ENCODE measurements around the gene FBN1. TPM values are rescaled to one million over a fixed set of nuclear protein-coding genes. Genes with fewer than 3 reads are reported as not detected.
A peak's percentile ranks its signal among the peaks of the same experiment; 100 is the strongest.

FBN1 gene
- total RNA-seq, 4 donors from 2014 or later = 13.0 to 28.0 (median 20.9) TPM

DNA sequence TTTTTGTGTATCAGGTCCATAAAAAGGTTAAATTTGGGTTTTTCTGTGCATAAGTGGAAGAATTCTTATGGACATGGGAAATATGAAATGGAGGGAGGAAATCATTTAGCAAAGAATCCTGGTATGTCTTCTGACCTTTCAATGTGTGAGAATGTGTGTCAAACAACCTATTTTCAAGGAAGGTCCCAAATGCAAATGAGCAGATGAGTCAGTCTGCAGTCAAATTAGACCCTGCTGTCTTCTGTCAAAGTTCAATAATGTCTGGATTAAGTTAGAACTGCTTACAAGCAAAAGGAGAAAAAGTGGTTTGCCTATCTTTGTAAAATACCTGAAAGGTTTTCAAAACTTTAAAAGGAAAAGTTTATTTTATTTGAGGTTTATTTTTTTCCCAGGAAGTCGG, 15.3 kb downstream of the FBN1 start:
- no peak for TF ChIP-seq POLR2A (IDR thresholded peaks at IDR 0.05)
- TF ChIP-seq, protein P1, sequence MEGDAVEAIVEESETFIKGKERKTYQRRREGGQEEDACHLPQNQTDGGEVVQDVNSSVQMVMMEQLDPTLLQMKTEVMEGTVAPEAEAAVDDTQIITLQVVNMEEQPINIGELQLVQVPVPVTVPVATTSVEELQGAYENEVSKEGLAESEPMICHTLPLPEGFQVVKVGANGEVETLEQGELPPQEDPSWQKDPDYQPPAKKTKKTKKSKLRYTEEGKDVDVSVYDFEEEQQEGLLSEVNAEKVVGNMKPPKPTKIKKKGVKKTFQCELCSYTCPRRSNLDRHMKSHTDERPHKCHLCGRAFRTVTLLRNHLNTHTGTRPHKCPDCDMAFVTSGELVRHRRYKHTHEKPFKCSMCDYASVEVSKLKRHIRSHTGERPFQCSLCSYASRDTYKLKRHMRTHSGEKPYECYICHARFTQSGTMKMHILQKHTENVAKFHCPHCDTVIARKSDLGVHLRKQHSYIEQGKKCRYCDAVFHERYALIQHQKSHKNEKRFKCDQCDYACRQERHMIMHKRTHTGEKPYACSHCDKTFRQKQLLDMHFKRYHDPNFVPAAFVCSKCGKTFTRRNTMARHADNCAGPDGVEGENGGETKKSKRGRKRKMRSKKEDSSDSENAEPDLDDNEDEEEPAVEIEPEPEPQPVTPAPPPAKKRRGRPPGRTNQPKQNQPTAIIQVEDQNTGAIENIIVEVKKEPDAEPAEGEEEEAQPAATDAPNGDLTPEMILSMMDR (IDR thresholded peaks at IDR 0.05 in 4 of 5, conservative IDR thresholded peaks at IDR 0.05 in 1 of 5) = no peak
- Histone ChIP-seq H3K9me3 (no peaks in the 10 kb centered on the region), H3K27ac (no peak overlapping the region), H3K36me3 (no peaks in the 10 kb centered on the region), H3K4me1 (peaks cover 4 to 14% of the 10 kb centered on the region in 2 donors), H3K4me3 (no peak overlapping the region), H3K27me3 (no peaks in the 10 kb centered on the region)
- intact Hi-C loops (cut with DNase I; ENCODE audit: low total_unique reads) (no loop called here), in situ Hi-C loops (cut with MboI; ENCODE audit: low sequenced_read_pairs in 4 of 4) (loop anchor here in 2 of 4 donors (25.0 kb wide), 1 partner anchor 268 kb away; no protein-coding TSS in a partner anchor)
- DNase-seq (no peak), ATAC-seq (no peak)

DNA sequence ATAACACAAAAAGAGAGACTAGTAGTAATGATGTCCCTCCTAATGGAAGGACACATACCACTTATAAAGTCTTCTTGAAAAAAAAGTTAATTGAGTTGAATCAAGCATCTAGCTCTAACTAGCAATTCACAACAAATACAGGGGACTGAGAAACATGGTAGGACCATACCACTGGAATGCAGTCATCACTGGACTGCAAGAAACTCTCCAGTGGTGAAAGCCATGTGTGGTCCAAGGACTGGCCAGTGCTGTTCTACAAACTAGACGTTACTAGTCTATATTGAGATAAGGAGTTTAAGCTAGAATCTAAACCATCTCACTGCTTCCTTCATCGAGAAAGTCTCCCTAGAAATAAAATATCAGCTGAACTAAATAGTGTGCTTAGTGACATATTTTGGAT, 16.7 kb downstream of the FBN1 start:
- Histone ChIP-seq H3K4me3 (no peak overlapping the region), H3K9me3 (no peaks in the 10 kb centered on the region), H3K4me1 (peaks cover 4 to 14% of the 10 kb centered on the region in 2 donors), H3K36me3 (no peaks in the 10 kb centered on the region), H3K27me3 (no peaks in the 10 kb centered on the region), H3K27ac (no peak overlapping the region)
- TF ChIP-seq POLR2A (IDR thresholded peaks at IDR 0.05) = no peak
- TF ChIP-seq, protein P1 (IDR thresholded peaks at IDR 0.05 in 4 of 5, conservative IDR thresholded peaks at IDR 0.05 in 1 of 5) = no peak
- intact Hi-C loops (cut with DNase I; ENCODE audit: low total_unique reads) = no loop called here
- no peak for DNase-seq
- no peak for ATAC-seq
- in situ Hi-C loops (cut with MboI; ENCODE audit: low sequenced_read_pairs in 4 of 4) = loop anchor here in 2 of 4 donors (25.0 kb wide), 1 partner anchor 267 kb away; no protein-coding TSS in a partner anchor

- Histone ChIP-seq H3K9me3 (no peaks in the 10 kb centered on the region), H3K27ac (peak overlapping the region in 2 of 4 donors; percentile 37 to 61), H3K4me3 (no peak overlapping the region), H3K36me3 (no peaks in the 10 kb centered on the region), H3K4me1 (peaks cover 4 to 14% of the 10 kb centered on the region in 2 donors), H3K27me3 (no peaks in the 10 kb centered on the region)
- ATAC-seq = peak; percentile 69 to 75
- intact Hi-C loops (cut with DNase I; ENCODE audit: low total_unique reads) (no loop called here), in situ Hi-C loops (cut with MboI; ENCODE audit: low sequenced_read_pairs in 4 of 4) (loop anchor here in 2 of 4 donors (25.0 kb wide), 1 partner anchor 265 kb away; no protein-coding TSS in a partner anchor)
- TF ChIP-seq, protein P1 (IDR thresholded peaks at IDR 0.05 in 4 of 5, conservative IDR thresholded peaks at IDR 0.05 in 1 of 5) = no peak
- TF ChIP-seq POLR2A (IDR thresholded peaks at IDR 0.05) = no peak
- no peak for DNase-seq
Measured at GRCh38 chr15:48627260-48627940, 18.1 kb downstream of the FBN1 start.

DNA sequence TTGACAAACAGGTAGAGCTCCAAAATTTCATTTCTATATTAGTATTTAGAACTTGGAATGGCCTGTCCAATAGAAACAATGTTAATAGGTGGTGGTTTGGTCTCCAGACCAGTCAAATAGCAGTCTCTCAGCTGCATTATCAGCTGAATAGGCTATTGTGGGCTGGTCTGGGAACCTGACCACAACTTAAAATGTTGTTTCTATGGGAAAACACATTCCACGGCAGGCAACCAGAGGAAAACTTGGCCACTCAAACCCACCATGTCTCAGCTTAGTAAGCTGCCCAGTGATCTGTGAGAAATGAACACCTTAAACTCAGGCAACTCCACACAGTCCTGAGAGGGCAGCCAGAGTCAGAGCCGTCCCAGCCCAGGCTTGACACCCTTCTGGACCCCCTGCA, 20.4 kb downstream of the FBN1 start:
- Histone ChIP-seq H3K27ac (no peak overlapping the region), H3K9me3 (no peaks in the 10 kb centered on the region), H3K4me1 (peaks cover 4 to 14% of the 10 kb centered on the region in 2 donors), H3K4me3 (no peak overlapping the region), H3K27me3 (no peaks in the 10 kb centered on the region), H3K36me3 (no peaks in the 10 kb centered on the region)
- ATAC-seq (no peak), DNase-seq (no peak)
- TF ChIP-seq POLR2A (IDR thresholded peaks at IDR 0.05) = no peak
- TF ChIP-seq, protein P1 (IDR thresholded peaks at IDR 0.05 in 4 of 5, conservative IDR thresholded peaks at IDR 0.05 in 1 of 5) = no peak
- in situ Hi-C loops (cut with MboI; ENCODE audit: low sequenced_read_pairs in 4 of 4) = loop anchor here in 2 of 4 donors (25.0 kb wide), 1 partner anchor 263 kb away; no protein-coding TSS in a partner anchor
- intact Hi-C loops (cut with DNase I; ENCODE audit: low total_unique reads) = no loop called here

Data from gastrocnemius medialis (tissue), 4 donors.